CD4-positive, alpha-beta T cell (primary cell): ENCODE results near the gene KCNA2. TPM values are rescaled to one million over a fixed set of nuclear protein-coding genes. Genes with fewer than 3 reads are reported as not detected.

Experiments used
- ATAC-seq: fragments of 200-7000 bp; cut with Tn5 transposase; one replicate; pipeline ENCODE4 v1.10.0; 2022; ENCODE audit warnings: mild to moderate bottlenecking; ENCODE audit not compliant: poor library complexity
- CTCF ChIA-PET: fragments of 350-600 bp; sonication (Branson Sonifier 250); formaldehyde crosslinking; loops from one replicate; lab custom pipeline; 2021; ENCODE audit warnings: antibody characterized with exemption, inconsistent platforms; lab: Charles Lee
- POLR2A ChIA-PET: fragments of 350-600 bp; sonication (Branson Sonifier 250); formaldehyde crosslinking; loops from one replicate; lab custom pipeline; 2021; ENCODE audit warnings: antibody characterized with exemption, inconsistent platforms; lab: Charles Lee
- DNase-seq, 14 experiments: peaks; one replicate each; pipeline ENCODE4 v3.0.0-alpha.2; 2013 to 2020; ENCODE audit warnings: mixed read lengths in 2 of 14
- H3K27ac ChIP-seq, 2 donors: one replicate each; pipeline versions ENCODE4 v1.5.1 to v1.7.0; 2013; ENCODE audit warnings: low read length in 2 of 2, low read depth in 1 of 2, mild to moderate bottlenecking in 1 of 2
- H3K27me3 ChIP-seq, 2 experiments: 1 replicate in 1 of 2; 2 replicates in 1 of 2; pipeline versions ENCODE4 v1.6.1 to v1.7.0; 2013; ENCODE audit warnings: low read length in 2 of 2, control low read depth in 1 of 2, mild to moderate bottlenecking in 1 of 2, moderate library complexity in 1 of 2; ENCODE audit not compliant: insufficient read depth in 2 of 2, control insufficient read depth in 1 of 2
- H3K36me3 ChIP-seq: one replicate; pipeline ENCODE4 v1.6.1; 2013; ENCODE audit warnings: low read length, control low read depth; ENCODE audit not compliant: insufficient read depth
- H3K4me1 ChIP-seq: one replicate; pipeline ENCODE4 v1.6.1; 2013; ENCODE audit warnings: low read length, control low read depth; ENCODE audit not compliant: insufficient read depth
- H3K4me3 ChIP-seq: one replicate; pipeline ENCODE4 v1.5.1; 2013; ENCODE audit warnings: mild to moderate bottlenecking, low read length, moderate library complexity
- H3K9me3 ChIP-seq, 2 experiments: 1 replicate in 1 of 2; 2 replicates in 1 of 2; pipeline versions ENCODE4 v1.6.1 to v1.7.0; 2013; ENCODE audit warnings: low read length in 2 of 2, mild to moderate bottlenecking in 2 of 2, control low read depth in 1 of 2, moderate library complexity in 1 of 2; ENCODE audit not compliant: control insufficient read depth in 1 of 2, insufficient read depth in 1 of 2
- H3K27ac Mint-ChIP-seq: one replicate; pipeline ENCODE4 v1.8.0; 2020; ENCODE audit warnings: mixed read lengths
- H3K27me3 Mint-ChIP-seq: one replicate; pipeline ENCODE4 v1.8.0; 2021; ENCODE audit warnings: mixed read lengths
- H3K36me3 Mint-ChIP-seq: one replicate; pipeline ENCODE4 v1.8.0; 2021; ENCODE audit warnings: low read depth, mixed read lengths
- H3K4me1 Mint-ChIP-seq: one replicate; pipeline ENCODE4 v1.8.0; 2021; ENCODE audit warnings: low read depth, mixed read lengths
- H3K4me3 Mint-ChIP-seq: one replicate; pipeline ENCODE4 v1.8.0; 2020; ENCODE audit warnings: mild to moderate bottlenecking, mixed read lengths
- H3K9me3 Mint-ChIP-seq: one replicate; pipeline ENCODE4 v1.8.0; 2020; ENCODE audit warnings: mixed read lengths
- CTCF ChIP-seq: fragments of 200-600 bp; IDR thresholded peaks from one replicate; pipeline ENCODE4 v1.8.0; 2022; ENCODE audit warnings: antibody characterized with exemption, mild to moderate bottlenecking
- intact Hi-C, 2 experiments: fragments of 100-400 bp; cut with DNase I in 1 of 2; cut with micrococcal nuclease in 1 of 2; formaldehyde crosslinking; loops; one replicate each; pipeline versions ENCODE4 v1.15.1 to v1.9.0; 2023 to 2025; cut with DNase I, micrococcal nuclease
- total RNA-seq, 174 experiments: library from RNA in 2 of 174; stranded (reverse) in 2 of 174; gene quantifications; one replicate each; pipeline ENCODE4 v1.2.3 and lab custom pipeline; 2021 to 2026

KCNA2 gene
- total RNA-seq, 2 experiments from 2014 or later, result 0.78 to 0.88 TPM

GRCh38 chr1:110634455-110635311 is 28.5 kb upstream of the KCNA2 start:
- Mint-ChIP-seq H3K36me3 (no peaks in the 10 kb centered on the region), H3K9me3 (no peaks in the 10 kb centered on the region), H3K4me1 (peaks cover 67% of the 10 kb centered on the region), H3K4me3 (peak overlapping the region; percentile 58), H3K27ac (no peak overlapping the region), H3K27me3 (no peaks in the 10 kb centered on the region)
- Histone ChIP-seq H3K4me1 (peaks cover 97% of the 10 kb centered on the region), H3K4me3 (no peak overlapping the region), H3K27me3 (no peaks in the 10 kb centered on the region), H3K9me3 (no peaks in the 10 kb centered on the region), H3K36me3 (no peaks in the 10 kb centered on the region), H3K27ac (peak overlapping the region; percentile 70 to 78)
- ATAC-seq (peak; percentile 32), DNase-seq (peak in 13 of 14 experiments; percentile 40 to 88 (median 53))
- ChIA-PET CTCF (interaction anchor here (0.6 to 1.7 kb wide), 9 partner anchors 11 to 131 kb away, joined by 3 to 6 read pairs (median 3); no protein-coding TSS in a partner anchor), POLR2A (interaction anchor here (0.8 to 9.3 kb wide), 9 partner anchors 8 to 152 kb away, joined by 3 to 138 read pairs (median 14); partner anchors contain the start of gene KCNA3)
- TF ChIP-seq CTCF, result no peak
- intact Hi-C loops, result loop anchor here (5.0 to 10.0 kb wide), 3 partner anchors 238 to 328 kb away; partner anchors contain the start of genes CD53 (in 2 of the 2) and LRIF1 (in 1 of the 2)

- no peaks in the 10 kb centered on the region for H3K9me3 Mint-ChIP-seq
- no peak overlapping the region for H3K27ac Mint-ChIP-seq
- ATAC-seq (no peak), DNase-seq (no peak)
- intact Hi-C loops, result loop anchor here (5.0 to 10.0 kb wide), 3 partner anchors 238 to 328 kb away; partner anchors contain the start of genes CD53 (in 2 of the 2) and LRIF1 (in 1 of the 2)
- CTCF ChIA-PET, result interaction anchor here (0.9 to 1.7 kb wide), 2 partner anchors 13 to 35 kb away, joined by 3 to 6 read pairs; no protein-coding TSS in a partner anchor
- no peaks in the 10 kb centered on the region for H3K27me3 Mint-ChIP-seq
- H3K9me3 ChIP-seq, result no peaks in the 10 kb centered on the region
- H3K4me1 Mint-ChIP-seq, result peaks cover 65% of the 10 kb centered on the region
- peaks cover 94% of the 10 kb centered on the region for H3K4me1 ChIP-seq
- TF ChIP-seq CTCF, result no peak
- no peaks in the 10 kb centered on the region for H3K36me3 Mint-ChIP-seq
- H3K27me3 ChIP-seq, result no peaks in the 10 kb centered on the region
- peak overlapping the region; percentile 58 for H3K4me3 Mint-ChIP-seq
- POLR2A ChIA-PET, result interaction anchor here (0.8 to 9.3 kb wide), 7 partner anchors 8 to 153 kb away, joined by 3 to 138 read pairs (median 14); partner anchors contain the start of gene KCNA3
- H3K4me3 ChIP-seq, result no peak overlapping the region
- no peaks in the 10 kb centered on the region for H3K36me3 ChIP-seq
- H3K27ac ChIP-seq, result peak overlapping the region; percentile 70 to 78
These were observed 27.9 kb upstream of the KCNA2 start for GRCh38 chr1:110634086-110634454.

DNA sequence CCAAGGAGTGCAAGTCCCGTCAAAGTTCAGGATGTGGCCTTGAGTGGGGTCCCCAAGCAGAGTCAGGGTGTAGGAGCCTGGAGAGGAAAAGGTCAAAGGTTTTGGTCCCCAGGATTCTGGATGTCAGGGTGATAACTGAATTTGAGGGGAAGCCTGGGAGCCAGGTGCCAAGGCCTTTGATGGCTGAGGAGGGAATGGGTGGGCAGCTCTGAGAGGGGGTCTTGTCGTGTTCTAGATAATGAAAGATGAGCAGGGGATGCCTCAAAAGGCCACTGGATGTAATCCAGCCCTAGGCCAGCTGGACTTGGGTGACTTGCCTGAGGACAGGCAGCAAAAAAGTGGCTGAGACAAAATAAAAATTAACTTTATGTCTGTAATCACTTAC is 27.5 kb upstream of the KCNA2 start:
- Histone ChIP-seq H3K36me3 (no peaks in the 10 kb centered on the region), H3K4me3 (no peak overlapping the region), H3K9me3 (no peaks in the 10 kb centered on the region), H3K27ac (peak overlapping the region; percentile 58 to 70), H3K27me3 (no peaks in the 10 kb centered on the region), H3K4me1 (peaks cover 92% of the 10 kb centered on the region)
- no peak for ATAC-seq
- no peaks in the 10 kb centered on the region for H3K9me3 Mint-ChIP-seq
- intact Hi-C loops, result loop anchor here (5.0 to 10.0 kb wide), 3 partner anchors 239 to 329 kb away; partner anchors contain the start of genes CD53 (in 2 of the 2) and LRIF1 (in 1 of the 2)
- peak overlapping the region; percentile 45 for H3K4me3 Mint-ChIP-seq
- DNase-seq, result no peak
- H3K27me3 Mint-ChIP-seq, result no peaks in the 10 kb centered on the region
- H3K4me1 Mint-ChIP-seq, result peaks cover 61% of the 10 kb centered on the region
- no peak overlapping the region for H3K27ac Mint-ChIP-seq
- TF ChIP-seq CTCF, result no peak
- H3K36me3 Mint-ChIP-seq, result no peaks in the 10 kb centered on the region
- ChIA-PET CTCF (interaction anchor here (0.9 to 1.7 kb wide), 2 partner anchors 14 to 35 kb away, joined by 3 to 6 read pairs; no protein-coding TSS in a partner anchor), POLR2A (interaction anchor here (0.8 to 9.3 kb wide), 5 partner anchors 9 to 132 kb away, joined by 3 to 138 read pairs (median 55); partner anchors contain the start of gene KCNA3)
